Measurements from ENCODE around the gene TCF4. TPM values are rescaled to one million over a fixed set of nuclear protein-coding genes. Genes with fewer than 3 reads are reported as not detected.

The TCF4 gene
- total and polyA plus RNA-seq, 7 donors = 3.5 to 149 (median 106) TPM

DNA sequence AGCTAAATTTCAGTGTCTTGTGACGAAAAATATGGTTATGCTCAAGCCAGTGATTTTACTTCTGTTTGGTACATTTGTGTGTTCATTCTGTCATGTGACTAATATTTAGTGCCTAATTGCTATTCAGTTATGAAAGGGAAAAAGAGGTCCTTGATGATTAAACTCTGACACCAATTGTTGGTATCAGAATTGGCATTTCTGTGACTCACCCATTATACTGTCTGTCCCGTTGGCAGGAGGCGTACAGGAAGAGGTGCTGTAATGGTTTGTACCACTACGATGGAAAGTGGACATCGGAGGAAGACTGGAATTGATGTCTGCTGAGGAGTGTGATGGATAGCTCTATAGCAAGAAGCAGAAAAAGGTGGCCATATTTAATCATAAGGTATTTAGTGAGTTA is 318.4 kb downstream of the TCF4 start:
- Histone ChIP-seq H3K27ac (no peak overlapping the region), H3K4me1 (peaks cover 0 to 29% (median 18%) of the 10 kb centered on the region in 4 donors), H3K36me3 (peaks cover under 1 to 68% (median 28%) of the 10 kb centered on the region in 4 donors), H3K9me3 (no peaks in the 10 kb centered on the region), H3K27me3 (no peaks in the 10 kb centered on the region), H3K4me3 (no peak overlapping the region)
- no peak for DNase-seq
- TF ChIP-seq POLR2A (IDR thresholded peaks at IDR 0.05) (no peak), EP300 (IDR thresholded peaks at IDR 0.05) (no peak), POLR2AphosphoS5 (IDR thresholded peaks at IDR 0.05) (no peak), CTCF (IDR thresholded peaks at IDR 0.05) (no peak)
- 86 to 87% methylated on average over 5 of the region's 5 CpGs for WGBS, 2 donors
- intact Hi-C loops (cut with DNase I) = no loop called here

DNA sequence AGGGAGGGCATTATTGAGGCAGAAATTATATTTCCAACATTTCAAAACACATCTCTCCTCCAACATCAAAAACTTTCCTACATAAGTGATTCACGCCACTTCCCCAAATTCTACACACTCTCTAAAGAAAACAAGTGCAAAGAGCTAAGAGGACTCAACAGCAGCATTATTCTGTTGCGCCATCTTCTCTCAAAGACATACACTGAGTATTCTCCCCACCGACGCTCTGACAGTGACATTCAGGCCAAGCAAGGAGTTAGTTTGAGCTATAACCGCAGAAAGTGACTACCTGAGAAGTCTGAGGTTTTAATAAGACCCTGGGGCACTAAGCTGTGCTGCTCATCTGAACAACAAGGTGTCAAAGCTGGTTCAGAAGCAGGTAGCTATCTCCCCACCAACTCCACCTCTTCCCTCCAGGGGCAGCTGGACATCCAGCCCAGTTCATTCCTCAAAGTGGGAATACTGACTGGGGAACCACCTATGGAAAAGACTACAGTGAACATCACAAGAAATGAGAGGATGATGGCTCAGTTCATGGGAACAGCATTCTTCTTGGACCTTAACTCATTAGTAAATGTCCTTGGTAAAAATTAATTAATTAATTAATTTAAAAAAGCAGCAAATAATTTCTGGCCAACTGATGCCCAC is 319.2 kb downstream of the TCF4 start:
- TF ChIP-seq CTCF (IDR thresholded peaks at IDR 0.05) (no peak), EP300 (IDR thresholded peaks at IDR 0.05) (no peak), POLR2AphosphoS5 (IDR thresholded peaks at IDR 0.05) (no peak), POLR2A (IDR thresholded peaks at IDR 0.05) (no peak)
- Histone ChIP-seq H3K9me3 (no peaks in the 10 kb centered on the region), H3K36me3 (peaks cover 0 to 59% (median 25%) of the 10 kb centered on the region in 4 donors), H3K27me3 (no peaks in the 10 kb centered on the region), H3K27ac (no peak overlapping the region), H3K4me1 (peaks cover 0 to 38% (median 24%) of the 10 kb centered on the region in 4 donors), H3K4me3 (no peak overlapping the region)
- DNase-seq = no peak
- intact Hi-C loops (cut with DNase I) = no loop called here
- 86 to 92% methylated on average over 5 of the region's 5 CpGs for WGBS, 2 donors

GRCh38 chr18:55268151-55268601 is 319.8 kb downstream of the TCF4 start:
- Histone ChIP-seq H3K4me3 (no peak overlapping the region), H3K4me1 (peaks cover 0 to 41% (median 24%) of the 10 kb centered on the region in 4 donors), H3K27ac (no peak overlapping the region), H3K36me3 (peaks cover 0 to 54% (median 25%) of the 10 kb centered on the region in 4 donors), H3K27me3 (no peaks in the 10 kb centered on the region), H3K9me3 (no peaks in the 10 kb centered on the region)
- DNase-seq = no peak
- TF ChIP-seq EP300 (IDR thresholded peaks at IDR 0.05) (no peak), POLR2A (IDR thresholded peaks at IDR 0.05) (no peak), CTCF (IDR thresholded peaks at IDR 0.05) (no peak), POLR2AphosphoS5 (IDR thresholded peaks at IDR 0.05) (no peak)
- 72 to 88% methylated on average over 3 of the region's 3 CpGs for WGBS, 2 donors
- intact Hi-C loops (cut with DNase I) = no loop called here

DNA sequence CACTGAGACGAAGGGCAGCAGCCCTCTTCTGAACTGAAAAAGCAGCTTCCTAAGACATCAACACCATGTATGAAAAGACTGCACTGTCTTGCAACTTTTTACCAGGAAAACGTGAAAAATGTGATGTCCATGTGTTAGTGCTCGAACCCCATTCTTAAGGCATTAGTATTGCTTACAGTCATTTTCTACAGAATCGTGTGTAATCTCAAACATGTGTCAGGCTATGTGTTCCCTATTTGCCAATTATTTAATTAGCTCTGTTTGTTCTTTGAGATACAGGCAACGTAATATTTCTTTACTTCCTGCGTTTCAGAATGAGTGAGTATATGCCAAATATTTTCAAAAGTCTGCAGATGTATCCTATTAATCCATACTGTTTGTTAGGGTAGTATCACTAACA is 321.0 kb downstream of the TCF4 start:
- no peak overlapping the region for H3K27ac ChIP-seq
- H3K9me3 ChIP-seq = no peaks in the 10 kb centered on the region
- peaks cover 0 to 54% (median 25%) of the 10 kb centered on the region in 4 donors for H3K36me3 ChIP-seq
- 69 to 79% methylated on average over 6 of the region's 6 CpGs for WGBS, 2 donors
- H3K4me1 ChIP-seq = peaks cover 0 to 37% (median 24%) of the 10 kb centered on the region in 4 donors
- DNase-seq = no peak
- no peak overlapping the region for H3K4me3 ChIP-seq
- intact Hi-C loops (cut with DNase I) = no loop called here
- no peaks in the 10 kb centered on the region for H3K27me3 ChIP-seq
- TF ChIP-seq EP300 (IDR thresholded peaks at IDR 0.05) = no peak
- no peak for TF ChIP-seq POLR2A (IDR thresholded peaks at IDR 0.05)
- TF ChIP-seq CTCF (IDR thresholded peaks at IDR 0.05) = no peak
- no peak for TF ChIP-seq POLR2AphosphoS5 (IDR thresholded peaks at IDR 0.05)

Measured in sigmoid colon (tissue), 7 donors.